ENCODE measurements around the gene FOXK1. TPM values are rescaled to one million over a fixed set of nuclear protein-coding genes. Genes with fewer than 3 reads are reported as not detected.

Gene FOXK1
- total RNA-seq, 2 donors from 2014 or later, result 19.9 to 28.3 TPM

- intact Hi-C loops (cut with DNase I, micrococcal nuclease), result no loop called here
- DNase-seq (no peak), ATAC-seq (no peak)
These were observed 48.9 kb downstream of the FOXK1 start for GRCh38 chr7:4730971-4731370.

GRCh38 chr7:4731803-4732202 lies 49.7 kb downstream of the FOXK1 start:
- intact Hi-C loops (cut with DNase I, micrococcal nuclease), result no loop called here
- DNase-seq (no peak), ATAC-seq (no peak)

- intact Hi-C loops (cut with DNase I, micrococcal nuclease), result no loop called here
- DNase-seq, result no peak
These were observed 51.9 kb downstream of the FOXK1 start for GRCh38 chr7:4733936-4734528.

DNA sequence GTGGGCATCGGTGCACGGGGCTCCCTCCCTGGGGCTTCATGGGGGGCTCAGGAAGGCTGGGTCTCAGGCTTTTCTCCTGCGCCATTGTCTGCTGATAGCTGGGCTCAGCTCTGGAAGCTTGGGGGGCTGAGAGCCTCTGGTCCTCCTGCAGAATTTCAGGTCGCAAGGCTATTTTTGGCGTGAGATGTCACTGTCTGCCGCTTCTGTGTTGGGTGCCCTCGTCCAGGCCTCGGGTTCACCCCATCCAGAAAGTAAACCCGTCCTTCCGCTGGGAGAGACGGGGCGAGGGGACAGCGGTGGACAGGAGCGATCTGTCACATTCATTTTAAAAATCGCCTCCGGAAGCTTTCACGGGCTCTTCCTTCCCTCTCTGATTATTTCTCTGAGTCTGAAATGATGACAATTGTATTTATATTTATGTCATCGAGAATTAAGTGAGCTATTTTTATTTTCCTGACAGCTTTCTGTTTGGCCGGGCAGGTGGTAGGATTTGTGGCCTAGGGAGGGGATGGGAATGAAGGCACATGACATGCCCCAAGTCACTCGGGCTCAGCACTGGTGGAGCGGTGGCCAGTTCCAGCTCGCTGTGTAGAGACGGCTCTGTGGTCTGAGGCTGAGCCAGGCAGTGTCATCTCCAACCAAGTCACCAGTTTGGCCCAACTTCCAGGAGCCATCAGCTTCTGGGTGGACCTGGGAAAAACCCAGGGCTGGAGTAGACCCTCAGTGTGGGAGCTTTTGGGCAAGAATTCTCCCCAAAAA lies 52.7 kb downstream of the FOXK1 start:
- intact Hi-C loops (cut with DNase I, micrococcal nuclease), result no loop called here
- no peak for DNase-seq
- ATAC-seq, result no peak

More at GRCh38 chr7:4733936-4734528, 51.9 kb downstream of the FOXK1 start:
- no peak for ATAC-seq

- intact Hi-C loops (cut with DNase I, micrococcal nuclease), result no loop called here
- no peak for ATAC-seq
- no peak for DNase-seq
These were observed 55.2 kb downstream of the FOXK1 start for GRCh38 chr7:4737300-4737699.

DNA sequence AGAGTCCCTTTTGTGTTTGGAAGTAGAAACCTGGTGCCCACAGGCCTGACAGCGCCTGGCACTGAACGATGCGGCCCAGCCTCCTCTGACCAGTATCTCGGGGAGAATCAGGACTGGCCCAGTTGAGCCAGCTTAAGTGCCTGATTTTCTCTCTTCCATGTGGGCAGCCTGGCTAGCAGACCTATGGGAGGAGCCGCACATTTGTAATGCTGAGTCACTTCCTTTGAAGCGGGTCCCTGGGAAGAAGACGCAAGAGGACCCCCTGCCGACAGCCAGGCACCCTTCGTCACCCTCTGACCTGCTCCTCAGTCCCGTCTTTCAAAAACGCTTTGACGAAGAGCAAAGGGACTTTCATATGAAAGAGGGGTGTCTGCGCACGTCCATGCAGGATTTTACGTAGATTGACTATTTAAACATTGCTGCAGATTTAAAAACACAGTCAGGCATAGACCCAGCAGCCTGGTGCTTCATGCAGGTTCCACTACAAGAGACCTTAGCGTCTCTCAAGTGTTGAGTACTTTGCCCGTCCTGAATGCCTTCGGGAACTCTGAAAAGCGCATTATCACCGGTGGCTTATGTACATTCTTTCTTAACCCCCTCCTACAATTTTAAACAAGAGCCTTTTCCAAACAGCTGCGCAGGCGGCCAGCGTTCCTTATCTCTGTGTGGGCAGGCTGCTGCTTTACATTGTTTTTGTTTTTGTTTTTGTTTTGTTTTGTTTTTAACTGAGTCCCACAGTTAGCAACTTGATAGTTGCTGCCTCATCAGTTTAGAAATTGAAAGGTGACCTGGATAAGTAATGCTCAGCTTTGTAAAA lies 56.8 kb downstream of the FOXK1 start:
- intact Hi-C loops (cut with DNase I, micrococcal nuclease), result no loop called here
- no peak for DNase-seq
- no peak for ATAC-seq

GRCh38 chr7:4739528-4739992 lies 57.5 kb downstream of the FOXK1 start:
- no peak for DNase-seq
- intact Hi-C loops (cut with DNase I, micrococcal nuclease), result no loop called here
- ATAC-seq, result no peak

- ATAC-seq (no peak), DNase-seq (no peak)
- intact Hi-C loops (cut with DNase I, micrococcal nuclease), result loop anchor here in 1 of 2 donors (5.0 kb wide), 1 partner anchor 58 kb away; the partner anchor contains the start of gene FOXK1
These were observed 58.7 kb downstream of the FOXK1 start for GRCh38 chr7:4740796-4741195.

GRCh38 chr7:4742051-4742573 lies 60.0 kb downstream of the FOXK1 start:
- DNase-seq (peak; percentile 57 to 70), ATAC-seq (peak; percentile 33)
- intact Hi-C loops (cut with DNase I, micrococcal nuclease), result loop anchor here in 1 of 2 donors (5.0 kb wide), 1 partner anchor 60 kb away; the partner anchor contains the start of gene FOXK1

- intact Hi-C loops (cut with DNase I, micrococcal nuclease), result loop anchor here in 1 of 2 donors (5.0 kb wide), 1 partner anchor 61 kb away; the partner anchor contains the start of gene FOXK1
- ATAC-seq (no peak), DNase-seq (no peak)
These were observed 60.8 kb downstream of the FOXK1 start for GRCh38 chr7:4742852-4743251.

DNA sequence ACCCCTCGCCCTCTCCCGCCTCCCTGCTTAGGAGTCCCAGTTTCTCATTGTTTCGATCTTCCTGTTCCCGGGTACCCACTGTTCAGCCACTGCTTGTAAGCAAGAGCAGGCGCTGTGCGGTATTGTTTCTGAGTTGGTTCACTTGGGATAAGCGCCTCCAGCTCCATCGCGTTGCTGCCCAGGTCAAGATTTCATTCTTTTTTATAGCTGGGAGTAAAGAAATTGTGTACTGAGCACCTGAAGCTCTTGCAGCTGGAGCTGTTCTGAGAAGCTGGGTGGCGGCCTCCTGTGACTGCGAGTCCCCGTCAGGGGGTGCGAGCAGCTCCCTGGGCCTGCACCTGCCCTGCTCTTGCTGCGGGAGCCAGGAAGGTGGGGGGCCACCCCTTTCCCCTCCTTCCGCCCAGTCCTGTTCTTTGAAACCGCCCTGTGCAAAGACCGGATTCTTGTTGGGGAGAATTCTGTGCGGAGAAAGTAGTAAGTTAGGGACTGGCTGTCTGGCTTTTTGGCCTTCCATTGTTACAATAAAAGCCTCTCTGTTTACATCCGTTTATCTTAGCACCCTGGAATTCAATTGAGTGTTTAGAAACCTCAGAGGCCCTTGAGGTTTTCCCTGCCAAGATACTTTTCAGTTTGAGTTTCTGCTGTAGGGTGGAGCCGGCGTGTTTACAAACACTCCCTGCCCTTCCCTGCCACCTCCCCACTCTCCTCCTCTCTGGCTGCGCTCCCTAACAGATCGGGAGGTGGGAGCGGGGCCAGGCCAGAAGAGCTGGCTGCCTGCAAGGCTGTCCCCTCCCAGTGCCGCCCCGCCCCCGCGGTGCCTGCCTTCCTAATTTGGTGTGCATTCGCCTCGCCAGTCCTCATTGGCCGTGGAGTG lies 62.5 kb downstream of the FOXK1 start:
- intact Hi-C loops (cut with DNase I, micrococcal nuclease), result loop anchor here in 1 of 2 donors (5.0 kb wide), 1 partner anchor 62 kb away; the partner anchor contains the start of gene FOXK1
- peak; percentile 80 for ATAC-seq
- peak; percentile 98 to 100 for DNase-seq

GRCh38 chr7:4745265-4745919 lies 63.3 kb downstream of the FOXK1 start:
- intact Hi-C loops (cut with DNase I, micrococcal nuclease), result no loop called here
- ATAC-seq, result peak; percentile 75
- DNase-seq, result no peak

DNA sequence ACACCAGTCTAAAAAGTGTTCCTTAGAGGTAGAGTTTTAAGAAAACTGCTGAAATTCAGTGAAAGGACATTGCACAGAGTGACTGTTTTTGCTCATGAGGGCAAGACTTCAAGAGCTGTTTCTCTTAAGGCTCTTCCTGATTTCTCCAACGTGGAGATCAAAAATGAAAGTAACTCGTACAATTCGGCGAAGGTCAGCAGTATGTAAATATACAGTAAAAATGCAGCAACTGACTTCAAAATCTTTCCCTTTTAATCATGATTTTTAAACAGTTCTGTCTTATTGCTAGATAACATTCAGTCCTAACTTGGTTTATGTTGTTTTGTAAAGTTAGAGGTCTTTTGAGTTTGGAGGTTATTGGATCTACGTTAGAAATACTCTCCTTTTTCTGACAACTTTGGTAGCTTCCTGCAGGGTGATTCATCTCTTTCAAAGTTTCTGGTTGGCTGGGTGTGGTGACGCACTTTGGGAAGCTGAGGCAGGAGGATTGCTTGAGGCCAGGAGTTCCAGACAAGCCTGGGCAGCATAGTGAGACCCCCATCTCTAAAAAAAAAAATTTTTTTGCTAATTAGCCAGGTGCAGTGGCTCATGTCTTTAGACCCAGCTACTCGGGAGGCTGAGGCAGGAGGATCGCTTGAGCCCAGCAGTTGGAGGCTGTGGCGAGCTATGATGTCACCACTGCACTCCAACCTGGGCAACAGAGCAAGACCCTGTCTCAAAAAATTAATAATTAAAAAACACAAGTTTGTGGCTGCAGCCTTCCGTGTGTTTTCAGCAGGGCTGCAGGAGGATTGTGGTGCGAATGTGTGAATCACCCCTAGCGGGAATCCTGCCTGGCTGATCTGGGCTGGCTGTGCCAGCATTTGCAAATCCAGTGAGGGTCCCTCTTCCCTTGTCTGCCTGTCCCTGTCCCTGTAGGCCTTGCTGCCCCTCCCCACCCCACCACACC lies 64.2 kb downstream of the FOXK1 start:
- intact Hi-C loops (cut with DNase I, micrococcal nuclease), result no loop called here
- ATAC-seq (peak; percentile 45), DNase-seq (peak; percentile 43 to 73)

GRCh38 chr7:4747013-4747412 lies 64.9 kb downstream of the FOXK1 start:
- intact Hi-C loops (cut with DNase I, micrococcal nuclease), result no loop called here
- DNase-seq, result no peak
- no peak for ATAC-seq

DNA sequence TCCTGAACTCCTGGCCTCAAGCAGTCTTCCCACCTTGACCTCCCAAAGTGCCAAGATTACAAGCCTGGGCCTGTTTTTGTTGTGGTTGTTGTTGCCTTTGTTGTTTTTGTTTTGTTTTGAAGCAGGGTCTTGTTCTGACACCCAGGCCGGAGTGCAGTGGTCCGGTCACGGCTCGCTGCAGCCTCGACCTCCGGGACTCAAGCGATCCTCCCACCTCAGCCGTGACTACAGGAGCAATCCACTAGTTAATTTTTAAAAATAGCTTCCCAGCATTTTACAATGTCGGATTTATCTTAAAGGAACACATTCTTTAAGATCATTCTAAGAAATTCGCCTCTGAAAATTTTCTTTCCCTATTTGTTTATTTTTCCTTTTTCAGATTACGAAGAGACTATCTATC lies 65.7 kb downstream of the FOXK1 start:
- DNase-seq (no peak), ATAC-seq (no peak)
- intact Hi-C loops (cut with DNase I, micrococcal nuclease), result no loop called here

DNA sequence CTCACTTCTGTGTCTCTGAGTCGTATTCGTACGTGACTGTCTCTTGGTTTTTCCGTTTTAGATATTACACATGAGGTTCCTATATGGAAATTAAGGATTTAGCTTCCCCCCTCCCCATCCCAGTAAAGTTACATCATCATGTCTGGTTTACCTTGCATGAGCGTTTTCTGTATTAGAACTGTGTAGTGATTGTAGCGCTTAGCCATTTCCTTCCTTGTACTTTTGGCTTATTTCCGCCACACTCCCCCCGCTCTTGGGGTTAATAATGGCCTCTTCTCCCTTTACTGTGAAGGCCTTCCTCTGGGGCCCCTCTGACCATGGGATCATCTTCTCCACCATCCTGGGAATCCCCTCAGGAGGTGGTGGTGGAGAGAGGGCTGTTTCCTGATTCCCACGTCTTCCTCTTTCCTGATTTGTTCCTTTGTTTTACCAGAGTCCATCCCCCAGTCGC lies 66.2 kb downstream of the FOXK1 start:
- no peak for ATAC-seq
- intact Hi-C loops (cut with DNase I, micrococcal nuclease), result no loop called here
- DNase-seq, result no peak

- ATAC-seq (no peak), DNase-seq (no peak)
- intact Hi-C loops (cut with DNase I, micrococcal nuclease), result no loop called here
These were observed 67.3 kb downstream of the FOXK1 start for GRCh38 chr7:4749363-4749762.
